Stimulated activated CD4-positive, alpha-beta T cell treated with anti-CD3 and anti-CD28 coated beads, Interleukin-15, amount 100 ng/mL, for 48 hours (primary cell): ENCODE data around the gene MAST4.

Experiments used
- DNase-seq, 2 donors: peaks; one replicate each; pipeline ENCODE4 v3.0.0-alpha.2; 2020; ENCODE audit warnings: low read depth in 2 of 2

MAST4 gene

DNA sequence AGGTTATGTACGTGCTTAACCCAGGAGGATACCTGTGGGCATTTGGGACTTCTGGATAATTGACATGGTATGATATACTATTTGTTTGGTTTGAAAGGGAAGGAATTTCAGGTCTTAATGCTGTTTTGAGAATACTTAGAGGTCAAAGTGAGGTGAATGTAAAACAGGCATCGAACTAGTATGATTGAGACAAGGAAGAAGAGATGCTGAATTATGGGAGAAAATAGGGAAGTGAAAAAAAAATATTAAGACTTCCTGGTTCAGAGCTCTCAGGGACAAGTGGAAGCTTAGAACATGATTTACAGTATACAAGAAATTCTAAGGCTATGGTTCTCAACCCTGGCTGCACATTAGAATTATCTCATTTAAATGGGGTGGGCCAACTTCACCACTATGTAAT is 485.1 kb downstream of the MAST4 start:
- no peak for DNase-seq

DNA sequence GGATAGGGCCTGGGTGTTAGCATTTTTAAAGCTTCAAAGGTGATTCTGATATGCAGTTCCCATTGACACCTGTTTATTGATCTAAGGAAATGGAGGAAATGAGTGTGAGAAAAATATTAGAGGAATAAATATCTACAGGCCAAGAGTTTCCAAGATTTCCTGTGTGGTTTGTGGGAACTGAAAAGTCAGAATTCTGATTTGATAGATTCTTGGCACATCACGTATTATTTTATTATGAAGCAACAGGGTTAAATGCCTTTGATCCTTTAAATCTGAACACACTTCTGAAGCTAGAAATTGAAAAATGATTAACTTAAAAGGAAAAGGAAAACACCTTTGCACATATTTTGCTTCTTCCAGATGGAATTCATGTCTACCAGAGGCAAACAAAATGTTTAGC is 486.7 kb downstream of the MAST4 start:
- DNase-seq, result no peak

DNA sequence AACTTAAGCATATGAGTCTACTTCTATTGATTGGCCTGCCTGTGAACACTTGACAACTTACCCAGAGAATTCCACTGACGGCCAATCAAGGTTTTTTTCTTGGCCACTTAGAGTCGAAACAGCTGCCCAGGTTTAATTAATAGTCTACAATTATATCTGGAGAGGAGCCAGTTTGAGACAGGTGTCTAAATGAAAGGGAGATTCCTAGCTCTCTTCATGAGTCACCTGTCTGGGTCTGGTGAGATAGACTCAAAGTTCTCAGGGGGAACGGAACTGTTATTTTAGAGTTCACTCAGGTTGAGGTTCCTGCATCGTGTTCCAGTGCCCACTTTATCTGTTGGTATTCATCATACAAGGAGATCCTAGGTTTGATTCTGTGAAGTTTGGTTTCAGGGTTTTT is 489.4 kb downstream of the MAST4 start:
- no peak for DNase-seq

DNA sequence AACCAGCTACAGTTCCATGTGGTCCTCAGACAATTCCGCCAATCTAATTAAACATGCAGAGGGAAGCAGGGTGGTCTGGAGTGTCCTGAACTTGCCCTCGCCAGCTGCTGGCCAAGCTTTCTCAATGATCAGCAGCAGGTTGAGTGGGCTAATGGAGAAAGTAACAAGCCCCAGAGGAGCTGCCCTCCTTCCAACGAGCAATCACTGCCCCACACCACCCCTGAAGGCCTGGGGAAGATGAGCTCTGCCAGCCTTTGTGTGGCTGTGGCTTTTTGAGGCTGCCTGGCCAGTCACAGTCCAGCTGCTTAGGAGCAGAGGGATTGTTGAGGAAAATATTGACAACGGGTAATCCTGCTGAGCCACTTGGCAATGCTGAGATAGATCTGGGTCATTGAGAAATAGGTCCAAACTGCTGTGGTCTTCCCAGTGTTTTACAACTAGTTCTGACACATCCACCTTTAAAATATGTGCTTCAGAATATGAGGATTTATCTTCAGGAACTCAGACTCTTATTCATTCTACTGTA is 493.1 kb downstream of the MAST4 start:
- no peak for DNase-seq

DNA sequence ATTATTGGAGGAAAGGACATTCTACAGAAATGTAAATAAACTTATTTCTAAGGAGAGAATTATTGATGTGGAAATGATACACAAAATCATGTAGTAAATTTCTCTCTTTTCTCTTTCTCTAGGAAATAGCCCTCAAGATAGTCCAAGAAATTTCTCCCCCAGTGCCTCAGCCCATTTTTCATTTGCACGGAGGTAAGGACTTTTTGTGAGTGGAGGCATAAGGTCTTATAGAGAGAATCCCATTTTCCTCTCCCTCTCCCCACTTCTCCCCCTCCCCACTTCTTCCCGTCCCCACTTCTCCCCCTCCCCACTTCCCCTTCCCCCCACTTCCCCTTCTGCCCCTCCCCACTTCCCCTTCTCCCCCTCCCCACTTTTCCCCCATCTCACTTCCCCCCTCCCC is 493.8 kb downstream of the MAST4 start:
- no peak for DNase-seq

DNA sequence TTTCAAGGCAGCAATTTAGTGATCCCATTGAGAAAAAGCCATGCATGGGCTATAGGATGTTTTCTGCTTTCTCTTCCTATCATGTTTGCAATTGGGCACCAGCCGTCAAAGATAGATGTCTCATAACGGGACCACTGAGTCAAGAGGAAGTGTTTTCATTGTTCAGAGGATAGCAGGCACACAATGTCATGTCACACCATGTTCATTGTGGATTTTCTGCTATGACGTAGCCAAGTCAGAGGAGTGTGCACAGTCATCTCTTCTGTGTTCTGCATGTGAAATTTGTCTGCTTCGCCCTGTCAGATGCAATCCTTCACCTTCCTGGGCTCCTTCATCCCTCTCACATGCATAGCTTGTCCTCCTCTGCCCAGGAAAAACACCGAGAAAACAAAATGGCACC is 494.4 kb downstream of the MAST4 start:
- DNase-seq, result no peak

DNA sequence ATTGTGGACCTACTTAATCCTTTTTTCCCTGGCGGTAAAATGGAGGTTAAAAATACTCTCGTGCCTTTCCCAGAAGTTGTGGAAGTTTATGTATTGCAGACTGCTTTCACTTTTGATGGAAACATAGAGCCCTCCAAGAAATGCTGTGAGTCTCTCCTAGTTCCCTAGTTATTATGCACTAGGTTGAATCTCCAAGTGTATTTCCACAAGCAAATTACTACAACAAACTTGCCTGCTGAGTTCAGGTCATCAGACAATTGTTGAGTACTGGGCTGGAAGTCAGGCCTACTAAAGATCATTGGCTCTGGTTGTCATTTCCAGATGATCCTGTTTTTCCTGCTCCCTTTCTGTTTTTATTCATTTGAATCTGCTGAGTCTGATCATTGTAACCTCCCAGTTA is 496.3 kb downstream of the MAST4 start:
- no peak for DNase-seq

DNA sequence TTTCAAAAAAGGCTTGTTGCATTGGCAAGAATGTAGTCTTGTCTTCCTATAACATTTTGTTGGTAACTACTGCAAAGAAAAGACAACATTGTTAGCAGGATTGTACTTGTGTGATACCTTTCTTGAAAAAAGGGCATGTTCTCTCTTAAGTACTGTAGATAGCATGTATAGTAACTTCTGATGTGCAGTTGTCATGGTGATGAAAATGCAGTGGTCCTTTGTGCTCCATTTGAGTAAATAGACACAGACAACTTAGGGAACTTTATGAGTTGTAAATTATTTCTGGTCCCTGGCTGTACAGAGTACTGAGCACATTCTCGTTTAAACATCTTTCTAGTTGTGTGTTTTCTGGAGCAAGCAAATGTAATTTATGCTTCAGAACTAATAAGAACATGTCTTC is 497.1 kb downstream of the MAST4 start:
- DNase-seq, result no peak

DNA sequence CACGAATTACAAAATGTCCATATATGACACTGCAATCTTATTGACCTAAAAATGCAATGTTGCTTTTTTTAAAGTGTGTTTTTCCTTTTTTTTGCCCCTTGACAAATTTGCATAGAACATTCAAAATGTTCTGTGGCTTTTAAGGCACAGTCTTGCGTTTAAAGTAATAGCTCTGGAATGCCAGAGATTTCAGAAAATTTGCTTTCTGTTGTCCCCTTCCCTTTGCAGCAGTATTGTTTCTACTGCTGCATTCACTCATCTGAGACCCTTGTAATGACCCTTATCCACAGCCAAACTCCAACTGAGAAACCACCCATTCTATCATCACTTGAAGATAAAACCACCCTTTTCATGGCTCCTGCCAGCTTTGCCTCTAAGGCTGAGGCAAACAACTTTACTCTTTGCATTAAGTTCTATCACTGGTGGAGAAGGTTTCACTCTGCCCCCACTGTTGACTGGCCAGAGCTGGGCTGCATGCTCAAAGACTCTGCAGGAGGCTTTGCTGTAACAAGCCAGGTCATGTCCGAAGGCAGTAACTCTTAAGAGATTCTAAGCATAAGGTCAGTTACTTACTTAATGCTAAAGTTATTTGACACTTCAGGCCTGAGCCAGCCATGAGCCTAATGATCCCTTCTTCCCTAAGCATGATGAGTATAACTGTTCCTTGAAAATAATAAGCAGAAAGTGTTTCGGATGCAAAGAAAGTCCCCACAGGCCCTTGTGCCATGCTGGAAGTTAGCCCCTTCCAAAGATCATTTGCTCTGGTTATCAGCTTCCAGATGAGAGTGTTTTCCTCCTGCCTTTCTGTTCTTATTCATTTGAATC is 498.5 kb downstream of the MAST4 start:
- DNase-seq, result no peak

DNA sequence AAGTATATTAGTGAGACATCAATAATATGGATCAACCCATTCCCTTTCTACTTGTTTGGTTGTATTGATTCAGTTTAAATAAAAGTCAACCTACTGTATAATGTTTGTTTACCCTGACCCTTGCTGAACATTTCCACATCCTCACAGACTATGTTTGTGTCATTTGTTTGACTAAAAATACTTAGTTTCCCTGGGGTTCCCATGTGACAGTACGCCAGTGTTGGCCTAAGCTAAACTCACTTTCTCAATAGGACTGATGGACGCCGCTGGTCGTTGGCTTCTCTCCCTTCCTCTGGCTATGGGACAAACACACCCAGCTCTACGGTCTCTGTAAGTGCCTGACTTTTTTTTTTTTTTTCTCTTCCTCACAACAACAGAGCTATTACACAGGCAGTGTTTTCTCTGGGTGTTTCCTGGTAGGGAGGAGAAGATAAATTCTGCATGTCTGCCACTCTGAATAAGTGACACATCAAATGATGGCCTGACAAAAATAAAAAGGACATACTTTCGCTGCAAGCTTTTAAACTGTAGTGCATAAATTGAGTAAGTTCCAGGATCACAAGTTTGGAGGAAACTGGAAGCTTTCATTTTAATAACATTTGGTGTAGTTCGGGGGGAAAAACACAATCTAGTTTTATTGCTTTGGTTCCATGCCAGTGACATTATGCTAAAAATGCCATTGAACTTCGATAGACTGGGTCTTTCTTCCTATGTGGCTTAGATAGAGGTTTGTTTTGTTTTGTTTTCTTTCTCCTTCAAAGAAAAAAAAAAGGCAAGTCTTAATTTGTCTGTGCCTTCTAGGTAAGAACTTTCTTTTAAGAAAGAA is 499.4 kb downstream of the MAST4 start:
- no peak for DNase-seq

DNA sequence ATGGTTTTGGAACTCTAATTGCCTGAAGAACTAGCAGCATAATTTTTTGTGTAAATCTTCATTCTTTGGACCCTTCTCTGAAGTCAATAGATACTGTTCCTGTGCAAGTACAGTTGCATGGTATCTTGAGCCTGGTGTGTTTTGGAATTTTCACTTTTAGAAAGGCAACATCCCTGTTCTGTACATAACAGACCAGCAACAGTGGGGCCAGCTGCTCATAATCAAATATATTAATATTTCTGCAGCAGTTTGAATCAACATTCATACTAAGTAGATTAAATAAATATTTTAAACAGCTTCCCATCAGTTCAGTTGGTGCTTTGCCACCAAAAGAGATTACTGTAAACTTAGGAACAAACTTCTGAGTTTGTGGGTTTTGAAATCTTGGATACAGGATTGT is 502.5 kb downstream of the MAST4 start:
- no peak for DNase-seq

DNA sequence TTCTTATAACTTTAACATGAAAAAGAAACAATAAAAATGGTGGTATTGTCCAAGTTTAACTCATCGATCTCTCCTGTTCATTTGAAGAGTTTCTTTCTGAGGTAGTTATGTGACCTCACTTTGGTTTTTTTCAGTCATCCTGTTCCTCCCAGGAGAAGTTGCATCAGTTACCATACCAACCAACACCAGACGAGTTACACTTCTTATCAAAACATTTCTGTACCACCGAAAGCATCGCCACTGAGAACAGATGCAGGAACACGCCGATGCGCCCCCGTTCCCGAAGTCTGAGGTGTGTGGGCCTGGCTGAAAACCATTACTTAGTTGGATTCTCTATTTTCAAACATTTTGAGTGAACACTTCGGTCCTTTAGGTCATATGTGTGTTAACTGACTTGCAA is 504.1 kb downstream of the MAST4 start:
- DNase-seq, result peak in 1 of 2 donors; percentile 10

DNA sequence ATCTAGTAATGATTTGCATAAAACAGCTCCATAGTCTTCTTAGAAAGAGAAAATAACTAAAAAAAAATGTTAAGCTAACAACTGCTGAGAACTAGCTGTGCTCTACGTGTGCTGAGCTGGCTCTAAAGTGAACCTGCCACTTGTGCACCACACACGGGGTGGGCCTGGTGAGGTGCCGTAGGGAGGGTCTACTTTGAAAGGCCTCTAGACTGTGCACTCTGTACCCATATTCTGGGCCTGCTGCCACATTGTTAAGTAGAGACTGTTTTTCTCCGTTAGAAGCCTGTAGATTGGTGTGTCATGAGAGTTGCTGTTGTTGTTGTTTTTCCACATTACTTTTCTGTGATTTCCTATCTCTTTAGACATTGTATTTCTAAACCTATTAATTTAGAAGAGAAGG is 506.5 kb downstream of the MAST4 start:
- DNase-seq, result no peak

DNA sequence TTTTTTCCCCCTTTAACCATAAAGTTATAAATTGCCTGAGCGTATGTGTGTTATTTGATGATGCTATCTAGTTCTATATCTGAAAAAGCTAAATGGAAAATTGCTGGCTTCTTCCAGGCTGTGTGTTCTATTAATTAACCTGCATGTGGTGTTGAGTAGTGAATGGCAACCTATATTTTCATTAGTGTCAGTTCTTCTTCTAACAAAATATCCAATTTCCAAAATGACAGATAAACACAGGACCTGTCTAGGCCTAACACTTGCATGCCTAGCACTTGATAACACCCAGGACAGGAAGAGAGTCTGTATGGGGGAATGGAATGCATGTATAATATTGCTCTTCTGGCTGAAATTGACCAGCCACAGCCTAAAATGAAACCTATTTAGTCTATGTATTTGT is 508.7 kb downstream of the MAST4 start:
- no peak for DNase-seq

DNA sequence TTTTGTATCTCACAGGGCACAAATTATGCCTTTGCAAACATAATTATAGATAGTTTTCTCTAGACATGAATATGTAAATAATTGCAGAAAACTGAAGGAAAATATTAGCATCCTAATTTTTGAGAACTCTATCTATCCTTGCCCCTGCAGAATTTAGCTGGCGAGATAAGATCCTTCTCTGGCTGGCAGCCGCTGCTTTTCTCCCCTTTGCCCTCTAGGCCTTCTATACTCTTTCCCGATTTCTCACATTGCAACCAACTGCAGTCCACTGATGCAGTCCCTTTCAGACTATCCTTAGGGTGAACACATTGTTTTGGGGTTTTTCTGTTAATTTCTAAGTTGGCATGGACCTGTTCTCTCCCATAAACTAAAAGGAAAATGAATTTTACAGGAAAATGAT is 509.1 kb downstream of the MAST4 start:
- no peak for DNase-seq

DNA sequence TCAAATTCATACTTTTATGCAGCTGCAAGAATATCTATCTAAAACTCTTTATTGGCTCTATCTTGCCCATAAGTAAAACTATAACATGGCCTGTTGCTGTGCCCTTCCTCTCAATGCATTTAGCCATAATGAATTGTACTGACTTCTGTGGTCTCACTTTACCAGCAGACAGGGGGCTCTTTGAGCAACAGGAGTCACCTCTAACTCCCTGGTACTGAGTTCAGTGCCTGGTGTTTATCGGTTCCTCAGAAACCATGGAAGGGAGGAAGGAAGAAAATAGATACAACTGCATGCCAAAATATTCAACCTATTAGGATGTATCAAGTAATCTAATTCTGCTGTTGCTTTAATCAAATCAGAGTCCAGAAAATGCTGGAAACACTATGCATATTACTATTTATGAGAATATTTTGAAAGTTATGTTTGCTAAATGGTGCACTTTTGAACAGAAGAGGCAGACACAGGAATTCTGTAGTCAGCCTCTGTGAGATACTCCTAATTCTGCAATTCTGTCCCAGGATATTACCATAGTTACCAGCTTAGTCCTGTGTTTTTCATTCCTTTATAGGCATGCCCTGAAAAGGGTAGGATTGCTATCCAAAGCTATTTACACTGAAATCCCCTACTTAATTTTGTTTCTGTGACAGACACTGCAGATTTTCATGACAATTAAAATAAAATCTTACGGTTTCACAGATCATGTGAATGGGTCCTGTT is 510.6 kb downstream of the MAST4 start:
- no peak for DNase-seq

DNA sequence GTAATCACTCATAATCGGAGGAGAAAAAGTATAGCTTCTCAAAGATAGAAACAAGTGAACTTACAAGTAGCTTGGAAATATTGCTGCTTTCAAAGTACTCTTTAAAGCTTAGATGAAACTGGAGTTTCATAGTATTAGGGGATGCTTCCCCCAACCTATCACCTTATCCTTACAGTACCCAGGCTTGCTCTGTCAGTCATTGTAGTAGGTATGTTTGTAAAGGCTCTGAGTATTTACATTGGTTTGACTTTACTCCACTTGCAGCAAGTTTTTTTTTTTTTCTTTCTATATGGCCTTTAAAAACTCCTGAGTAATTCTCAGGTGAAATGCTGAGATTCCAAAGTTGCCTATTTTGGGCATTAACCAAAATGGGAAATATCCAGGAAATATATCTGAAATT is 515.6 kb downstream of the MAST4 start:
- no peak for DNase-seq

DNA sequence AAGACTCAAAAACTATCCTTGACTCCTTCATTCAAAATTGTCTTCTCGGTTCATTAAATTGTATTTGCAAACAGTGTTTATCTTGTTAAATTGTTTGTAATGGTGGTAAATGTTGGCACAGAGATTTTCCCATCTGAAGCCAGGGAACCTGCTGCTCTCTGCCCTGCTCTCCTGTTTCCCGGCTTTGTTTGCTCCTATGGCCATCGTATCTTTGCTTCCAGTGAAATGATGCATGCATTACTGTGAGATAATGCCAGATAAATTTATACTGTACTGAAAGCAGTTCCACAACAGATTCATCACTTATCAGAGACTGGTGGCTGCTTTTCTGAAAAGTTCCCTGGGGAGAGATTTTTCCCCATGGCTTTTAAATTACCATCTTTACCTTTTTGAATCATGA is 519.1 kb downstream of the MAST4 start:
- no peak for DNase-seq

DNA sequence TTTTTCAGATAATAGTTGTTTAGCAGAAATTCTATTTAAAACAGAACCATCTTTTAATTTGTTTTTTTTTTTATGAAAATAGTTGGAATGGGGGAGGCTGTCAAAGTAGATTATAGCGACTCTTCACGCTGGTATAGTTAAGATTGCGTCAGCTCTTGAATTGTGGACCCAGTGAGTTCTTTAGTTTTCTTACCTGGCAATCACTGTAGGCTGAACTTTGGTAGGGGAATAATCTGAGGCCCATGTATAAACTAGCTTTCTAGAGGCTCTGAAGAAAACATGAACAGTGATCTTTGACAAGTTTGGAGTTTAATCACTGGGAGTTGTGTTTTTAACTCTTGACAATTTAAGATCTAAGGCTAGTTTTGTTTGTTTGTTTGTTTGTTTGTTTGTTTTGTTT is 519.6 kb downstream of the MAST4 start:
- DNase-seq, result no peak

DNA sequence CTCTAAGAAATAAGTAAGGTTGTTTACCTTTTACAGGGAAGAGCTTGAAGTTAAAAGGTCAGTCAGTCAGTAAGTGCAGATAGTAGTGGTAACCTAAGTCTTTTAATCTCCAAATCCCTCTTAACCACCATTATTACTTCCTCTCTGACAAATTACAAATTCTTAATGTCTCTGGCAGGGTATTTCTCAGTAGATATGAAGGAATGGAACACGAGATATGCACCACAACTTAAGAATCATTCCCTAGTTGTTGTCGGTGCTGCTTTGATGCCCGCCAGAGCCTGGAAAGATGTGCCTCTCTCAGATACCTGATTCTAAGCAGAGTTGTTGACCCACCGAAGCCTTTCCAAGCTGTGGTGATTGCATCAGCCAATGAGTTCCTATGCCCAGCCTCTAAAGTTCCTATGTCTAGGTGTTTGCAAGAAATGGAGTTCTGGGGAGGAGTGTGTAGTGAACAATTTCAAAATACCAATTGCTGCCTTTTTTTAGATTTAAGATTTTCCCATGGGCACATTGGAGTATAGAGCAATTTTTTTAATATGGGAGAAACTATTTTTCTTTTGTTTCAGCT is 521.9 kb downstream of the MAST4 start:
- DNase-seq, result no peak

DNA sequence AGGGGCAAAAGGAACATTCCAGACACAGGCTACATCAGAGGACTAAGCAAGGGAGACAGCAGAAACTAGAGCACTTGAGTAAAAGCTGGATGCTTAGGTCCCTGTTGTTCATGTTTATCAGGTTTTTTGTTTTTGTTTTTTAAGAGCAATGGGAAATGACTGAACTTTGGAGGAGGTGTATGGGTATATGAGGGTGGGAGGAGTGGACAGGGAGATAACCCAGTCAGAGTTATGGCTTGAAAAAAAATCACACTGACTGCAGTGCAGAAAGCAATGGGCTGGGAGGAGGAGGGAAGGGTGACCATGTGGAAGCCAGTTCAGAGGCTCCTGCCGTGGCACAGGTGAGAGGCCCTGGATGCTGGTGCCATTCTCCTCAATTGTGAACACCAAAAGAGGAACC is 522.8 kb downstream of the MAST4 start:
- DNase-seq, result no peak

DNA sequence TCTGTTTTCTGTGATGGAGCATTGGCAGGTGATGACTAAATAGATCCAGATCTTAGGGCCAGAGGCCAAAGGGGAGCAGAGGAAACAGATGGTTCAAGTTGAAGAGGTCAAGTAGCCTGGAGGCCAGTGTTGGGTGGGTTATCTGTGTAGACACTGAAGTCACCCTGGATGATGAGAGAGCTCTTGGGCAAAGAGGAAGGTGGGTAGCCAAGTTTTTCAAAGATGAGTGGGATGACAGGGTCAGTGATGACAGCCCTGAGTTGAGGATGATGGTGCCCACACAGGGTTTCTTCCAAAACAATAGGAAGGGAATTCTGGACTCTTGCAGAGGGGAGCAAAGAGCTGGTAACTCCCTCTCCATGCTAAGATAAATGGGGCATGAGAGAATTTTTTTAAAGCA is 523.8 kb downstream of the MAST4 start:
- no peak for DNase-seq
